HG03139 (cell line): ENCODE results near the gene SLC29A2.

Source experiments
- ATAC-seq: cut with Tn5 transposase; IDR thresholded peaks from one replicate; pipeline ENCODE4 v1.9.1; 2021; ENCODE audit not compliant: unreplicated experiment

Gene SLC29A2

GRCh38 chr11:66335531-66336233 lies 35.9 kb downstream of the SLC29A2 start:
- ATAC-seq: no peak

GRCh38 chr11:66334605-66335442 lies 36.7 kb downstream of the SLC29A2 start:
- ATAC-seq: no peak

GRCh38 chr11:66333896-66334604 lies 37.5 kb downstream of the SLC29A2 start:
- ATAC-seq: no peak

GRCh38 chr11:66333220-66333877 lies 38.2 kb downstream of the SLC29A2 start:
- no peak for ATAC-seq

GRCh38 chr11:66332371-66333219 lies 39.0 kb downstream of the SLC29A2 start:
- no peak for ATAC-seq

GRCh38 chr11:66331542-66332370 lies 39.8 kb downstream of the SLC29A2 start:
- no peak for ATAC-seq

GRCh38 chr11:66330931-66331330 lies 40.6 kb downstream of the SLC29A2 start:
- ATAC-seq: no peak

- no peak for ATAC-seq
These were observed 42.3 kb downstream of the SLC29A2 start for GRCh38 chr11:66329165-66329673.

- no peak for ATAC-seq
These were observed 43.0 kb downstream of the SLC29A2 start for GRCh38 chr11:66328302-66329144.

GRCh38 chr11:66328031-66328301 lies 43.6 kb downstream of the SLC29A2 start:
- no peak for ATAC-seq

- ATAC-seq: no peak
These were observed 44.2 kb downstream of the SLC29A2 start for GRCh38 chr11:66327171-66328030.

GRCh38 chr11:66326261-66327111 lies 45.1 kb downstream of the SLC29A2 start:
- no peak for ATAC-seq

- ATAC-seq: no peak
These were observed 46.3 kb downstream of the SLC29A2 start for GRCh38 chr11:66325263-66325671.

GRCh38 chr11:66324664-66325063 lies 46.9 kb downstream of the SLC29A2 start:
- no peak for ATAC-seq

- no peak for ATAC-seq
These were observed 47.9 kb downstream of the SLC29A2 start for GRCh38 chr11:66323684-66324083.

- no peak for ATAC-seq
These were observed 48.7 kb downstream of the SLC29A2 start for GRCh38 chr11:66322732-66323427.
